ENCODE data around the gene ZNF674. TPM values are rescaled to one million over a fixed set of nuclear protein-coding genes. Genes with fewer than 3 reads are reported as not detected.

ZNF674 gene
- total and polyA plus RNA-seq, 4 donors, result 1.2 to 11.3 (median 2.9) TPM

DNA sequence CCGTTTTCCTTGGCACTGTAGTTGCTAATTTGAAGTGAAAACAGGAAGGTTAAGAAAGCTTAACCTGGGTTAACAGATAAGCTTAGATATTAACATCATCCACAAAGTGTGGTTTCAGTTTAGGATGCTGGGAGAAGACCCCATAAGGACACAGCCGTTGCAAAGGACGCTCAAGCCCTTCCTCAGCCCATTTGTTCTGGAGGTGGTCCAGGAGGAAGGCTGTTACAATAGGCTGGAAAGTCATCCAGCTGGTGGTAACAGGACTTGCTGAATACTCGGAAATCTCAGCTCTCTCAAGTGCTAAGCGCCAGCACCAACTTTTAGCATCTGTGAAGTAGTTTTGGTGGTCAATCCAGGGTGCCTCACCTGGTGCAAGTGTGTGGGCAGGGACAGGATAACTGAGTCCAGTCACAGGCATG lies 42.5 kb upstream of the ZNF674 start:
- DNase-seq (peak; percentile 25 to 82 (median 80)), ATAC-seq (ENCODE audit: insufficient read depth, low FRiP score) (no peak)
- H3K9ac ChIP-seq (ENCODE audit: insufficient read depth in 1 of 2, low read length in 2 of 2), result no peak overlapping the region
- H3K9me3 ChIP-seq (ENCODE audit: control insufficient read depth in 4 of 4, insufficient read depth in 3 of 4, low read length in 3 of 4), result no peaks in the 10 kb centered on the region
- TF ChIP-seq, protein P1, sequence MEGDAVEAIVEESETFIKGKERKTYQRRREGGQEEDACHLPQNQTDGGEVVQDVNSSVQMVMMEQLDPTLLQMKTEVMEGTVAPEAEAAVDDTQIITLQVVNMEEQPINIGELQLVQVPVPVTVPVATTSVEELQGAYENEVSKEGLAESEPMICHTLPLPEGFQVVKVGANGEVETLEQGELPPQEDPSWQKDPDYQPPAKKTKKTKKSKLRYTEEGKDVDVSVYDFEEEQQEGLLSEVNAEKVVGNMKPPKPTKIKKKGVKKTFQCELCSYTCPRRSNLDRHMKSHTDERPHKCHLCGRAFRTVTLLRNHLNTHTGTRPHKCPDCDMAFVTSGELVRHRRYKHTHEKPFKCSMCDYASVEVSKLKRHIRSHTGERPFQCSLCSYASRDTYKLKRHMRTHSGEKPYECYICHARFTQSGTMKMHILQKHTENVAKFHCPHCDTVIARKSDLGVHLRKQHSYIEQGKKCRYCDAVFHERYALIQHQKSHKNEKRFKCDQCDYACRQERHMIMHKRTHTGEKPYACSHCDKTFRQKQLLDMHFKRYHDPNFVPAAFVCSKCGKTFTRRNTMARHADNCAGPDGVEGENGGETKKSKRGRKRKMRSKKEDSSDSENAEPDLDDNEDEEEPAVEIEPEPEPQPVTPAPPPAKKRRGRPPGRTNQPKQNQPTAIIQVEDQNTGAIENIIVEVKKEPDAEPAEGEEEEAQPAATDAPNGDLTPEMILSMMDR (IDR thresholded peaks at IDR 0.05; ENCODE audit: control extremely low read depth, extremely low read depth), result no peak
- 15 to 17% methylated on average over 5 of the region's 5 CpGs for WGBS, 2 donors
- peak overlapping the region; percentile 46 to 69 for H3K27ac ChIP-seq (ENCODE audit: low read depth in 1 of 2, low read length in 1 of 2)
- H3K36me3 ChIP-seq (ENCODE audit: control insufficient read depth in 4 of 4, insufficient read depth in 4 of 4, low read length in 4 of 4), result no peaks in the 10 kb centered on the region
- peaks cover 0 to 28% (median 11%) of the 10 kb centered on the region in 5 donors for H3K4me1 ChIP-seq (ENCODE audit: control insufficient read depth in 5 of 5, insufficient read depth in 5 of 5, low read length in 5 of 5)
- no peak overlapping the region for H3K4me3 ChIP-seq
- H3K27me3 ChIP-seq (ENCODE audit: control insufficient read depth in 3 of 3, insufficient read depth in 3 of 3, low read length in 2 of 3), result peaks cover 0 to 3% (median 0%) of the 10 kb centered on the region in 3 donors

DNA sequence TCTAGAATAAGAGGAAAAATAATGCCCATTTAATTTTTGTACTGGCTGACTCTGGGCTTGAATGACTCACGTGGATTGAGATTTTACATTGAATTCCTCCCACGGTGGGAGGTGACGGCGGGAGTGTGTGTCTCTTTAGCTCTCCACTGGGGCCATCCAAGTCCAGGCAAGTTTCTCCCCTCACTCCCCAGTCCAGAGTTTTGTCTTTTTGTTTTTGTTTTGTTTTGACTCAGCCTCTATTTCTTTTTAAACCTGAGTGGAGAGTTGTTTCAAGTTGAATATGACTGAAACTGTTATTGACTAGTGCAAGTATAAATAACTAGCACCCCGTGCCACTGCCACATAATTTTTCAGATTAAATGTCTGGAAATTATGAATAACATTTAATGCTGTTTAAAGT lies 41.9 kb upstream of the ZNF674 start:
- Histone ChIP-seq H3K4me1 (ENCODE audit: control insufficient read depth in 5 of 5, insufficient read depth in 5 of 5, low read length in 5 of 5) (peaks cover 0 to 33% (median 14%) of the 10 kb centered on the region in 5 donors), H3K4me3 (no peak overlapping the region), H3K9me3 (ENCODE audit: control insufficient read depth in 4 of 4, insufficient read depth in 3 of 4, low read length in 3 of 4) (no peaks in the 10 kb centered on the region), H3K36me3 (ENCODE audit: control insufficient read depth in 4 of 4, insufficient read depth in 4 of 4, low read length in 4 of 4) (no peaks in the 10 kb centered on the region), H3K27me3 (ENCODE audit: control insufficient read depth in 3 of 3, insufficient read depth in 3 of 3, low read length in 2 of 3) (peaks cover 0 to 3% (median 0%) of the 10 kb centered on the region in 3 donors), H3K9ac (ENCODE audit: insufficient read depth in 1 of 2, low read length in 2 of 2) (no peak overlapping the region), H3K27ac (ENCODE audit: low read depth in 1 of 2, low read length in 1 of 2) (peak overlapping the region in 1 of 2 donors; percentile 69)
- 59 to 82% methylated on average over 5 of the region's 5 CpGs for WGBS, 2 donors
- TF ChIP-seq, protein P1 (IDR thresholded peaks at IDR 0.05; ENCODE audit: control extremely low read depth, extremely low read depth), result no peak
- ATAC-seq (ENCODE audit: insufficient read depth, low FRiP score) (no peak), DNase-seq (peak in 1 of 3 donors; percentile 45)

DNA sequence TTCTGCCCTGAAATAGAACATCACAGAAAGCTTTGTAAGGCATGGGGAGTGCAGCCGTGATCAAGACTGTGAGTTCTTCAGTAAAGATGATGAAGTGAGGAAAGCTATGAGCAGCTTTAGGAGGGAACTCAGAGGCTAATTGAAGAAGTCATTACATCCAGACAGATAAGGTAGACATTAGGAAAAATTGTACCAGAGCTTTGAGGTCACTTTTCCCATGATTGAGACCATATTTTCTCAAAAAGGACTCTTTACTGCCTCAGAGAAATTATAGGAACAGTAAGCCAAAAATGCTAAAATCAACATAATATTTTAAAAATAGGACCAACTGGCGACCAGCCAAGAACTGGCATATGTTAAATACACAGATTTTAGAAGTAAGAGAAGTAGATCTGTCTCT lies 39.5 kb upstream of the ZNF674 start:
- Histone ChIP-seq H3K4me1 (ENCODE audit: control insufficient read depth in 5 of 5, insufficient read depth in 5 of 5, low read length in 5 of 5) (peaks cover 0 to 35% (median 16%) of the 10 kb centered on the region in 5 donors), H3K9me3 (ENCODE audit: control insufficient read depth in 4 of 4, insufficient read depth in 3 of 4, low read length in 3 of 4) (no peaks in the 10 kb centered on the region), H3K4me3 (no peak overlapping the region), H3K9ac (ENCODE audit: insufficient read depth in 1 of 2, low read length in 2 of 2) (no peak overlapping the region), H3K27ac (ENCODE audit: low read depth in 1 of 2, low read length in 1 of 2) (peak overlapping the region in 1 of 2 donors; percentile 66), H3K27me3 (ENCODE audit: control insufficient read depth in 3 of 3, insufficient read depth in 3 of 3, low read length in 2 of 3) (no peaks in the 10 kb centered on the region), H3K36me3 (ENCODE audit: control insufficient read depth in 4 of 4, insufficient read depth in 4 of 4, low read length in 4 of 4) (no peaks in the 10 kb centered on the region)
- DNase-seq (peak; percentile 32 to 72 (median 67)), ATAC-seq (ENCODE audit: insufficient read depth, low FRiP score) (no peak)
- WGBS, 2 donors, result 63 to 88% methylated on average over 2 of the region's 2 CpGs
- TF ChIP-seq, protein P1 (IDR thresholded peaks at IDR 0.05; ENCODE audit: control extremely low read depth, extremely low read depth), result no peak

DNA sequence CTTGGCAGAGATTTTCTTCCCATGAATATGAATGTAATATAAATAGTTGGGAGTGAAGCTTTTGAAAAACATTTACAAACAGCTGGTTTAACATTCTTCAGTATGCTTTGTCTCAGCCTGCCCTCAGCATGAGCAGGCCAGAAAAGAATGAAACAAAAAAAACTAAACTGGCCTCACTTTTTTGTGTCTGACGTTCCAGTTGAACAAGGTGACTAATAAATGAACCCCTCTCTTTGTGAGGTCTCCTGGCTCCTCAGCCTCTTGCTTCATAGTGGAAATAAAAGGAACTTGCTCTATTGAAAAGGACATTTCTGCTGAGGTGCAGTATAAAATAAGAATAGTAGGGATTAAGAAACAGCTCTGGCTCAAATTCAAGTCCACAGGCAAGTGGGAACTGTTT lies 37.7 kb upstream of the ZNF674 start:
- TF ChIP-seq, protein P1 (IDR thresholded peaks at IDR 0.05; ENCODE audit: control extremely low read depth, extremely low read depth), result no peak
- no peaks in the 10 kb centered on the region for H3K9me3 ChIP-seq (ENCODE audit: control insufficient read depth in 4 of 4, insufficient read depth in 3 of 4, low read length in 3 of 4)
- H3K4me3 ChIP-seq, result no peak overlapping the region
- H3K27ac ChIP-seq (ENCODE audit: low read depth in 1 of 2, low read length in 1 of 2), result peak overlapping the region in 1 of 2 donors; percentile 70
- no peaks in the 10 kb centered on the region for H3K27me3 ChIP-seq (ENCODE audit: control insufficient read depth in 3 of 3, insufficient read depth in 3 of 3, low read length in 2 of 3)
- no peaks in the 10 kb centered on the region for H3K36me3 ChIP-seq (ENCODE audit: control insufficient read depth in 4 of 4, insufficient read depth in 4 of 4, low read length in 4 of 4)
- peaks cover 0 to 24% (median 12%) of the 10 kb centered on the region in 5 donors for H3K4me1 ChIP-seq (ENCODE audit: control insufficient read depth in 5 of 5, insufficient read depth in 5 of 5, low read length in 5 of 5)
- no peak overlapping the region for H3K9ac ChIP-seq (ENCODE audit: insufficient read depth in 1 of 2, low read length in 2 of 2)
- whole genome bisulfite sequencing, 2 donors, result 15 to 27% methylated on average over 1 of the region's 1 CpG
- DNase-seq (peak; percentile 18 to 74 (median 70)), ATAC-seq (ENCODE audit: insufficient read depth, low FRiP score) (no peak)

All from lung (tissue), 12 donors.